ENCODE data around the gene RPS27. TPM values are rescaled to one million over a fixed set of nuclear protein-coding genes. Genes with fewer than 3 reads are reported as not detected.

RPS27 gene
- total and polyA plus RNA-seq, 10 of the 15 experiments (the other 5 are each of a cell fraction or from before 2014, with no cell fraction given), result 2,708 to 14,234 (median 8,874) TPM

DNA sequence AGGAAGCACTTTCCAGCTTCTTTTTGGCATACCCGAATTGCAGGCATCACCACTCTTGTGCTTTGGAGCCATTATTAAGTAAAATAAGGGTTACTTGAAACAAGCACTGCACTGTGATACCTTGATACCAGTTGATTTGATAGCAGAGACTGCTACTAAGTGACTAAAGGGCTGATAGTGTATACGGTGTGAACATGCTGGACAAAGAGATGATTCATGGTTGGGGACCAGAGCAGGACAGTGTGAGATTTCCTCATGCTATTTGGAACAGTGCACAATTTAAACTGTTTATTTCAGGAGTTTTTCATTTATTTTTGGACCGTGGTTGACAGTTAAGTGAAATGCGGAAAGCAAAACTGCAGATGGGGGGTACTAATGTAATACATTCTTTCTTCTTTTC lies 9.9 kb downstream of the RPS27 start:
- no peak overlapping the region for H3K27ac ChIP-seq (ENCODE audit: control insufficient read depth, insufficient read depth)
- ChIA-PET POLR2A (interaction anchor here (2.3 kb wide), 1 partner anchor 10 kb away, joined by 11 read pairs; the partner anchor contains the start of gene RPS27), SMC1A (ENCODE audit: uncharacterized antibody, unreplicated experiment) (no interaction called here), RAD21 (ENCODE audit: unreplicated experiment) (no interaction called here), CTCF (no interaction called here)
- H3K27me3 ChIP-seq (replicated peaks in 1 of 2; ENCODE audit: control insufficient read depth in 2 of 2, insufficient read depth in 2 of 2, low read length in 1 of 2), result no peaks in the 10 kb centered on the region
- TF ChIP-seq RBBP5 (conservative IDR thresholded peaks at IDR 0.05), result no peak
- TF ChIP-seq STAT1 (conservative IDR thresholded peaks at IDR 0.05), result no peak
- TF ChIP-seq HCFC1 (IDR thresholded peaks at IDR 0.05; ENCODE audit: low read length), result no peak
- no peak for TF ChIP-seq MXI1 (IDR thresholded peaks at IDR 0.05; ENCODE audit: low read depth, low read length)
- TF ChIP-seq ASH2L (IDR thresholded peaks at IDR 0.05; ENCODE audit: borderline replicate concordance, low read depth), result no peak
- TF ChIP-seq ZNF384 (IDR thresholded peaks at IDR 0.05; ENCODE audit: borderline replicate concordance, low read depth, low read length), result no peak
- TF ChIP-seq POLR2AphosphoS2 (IDR thresholded peaks at IDR 0.05; ENCODE audit: low read depth, low read length), result no peak
- H2AFZ ChIP-seq (ENCODE audit: control insufficient read depth, low read depth, low read length), result no peak overlapping the region
- no TSS peak for BruUV-seq (replicated peaks)
- no peak for ATAC-seq
- no peak for DNase-seq (ENCODE audit: low read depth, low spot score)
- no peaks in the 10 kb centered on the region for H4K20me1 ChIP-seq (ENCODE audit: control insufficient read depth, insufficient read depth)
- in situ Hi-C loops (cut with MboI), result no loop called here
- no peak overlapping the region for H3K9ac ChIP-seq (ENCODE audit: control insufficient read depth, insufficient read depth, low read length)
- H3K36me3 ChIP-seq (ENCODE audit: control insufficient read depth in 2 of 2, insufficient read depth in 2 of 2, low read length in 1 of 2), result no peaks in the 10 kb centered on the region
- FAIRE-seq, result no peak
- no peak overlapping the region for H3K4me2 ChIP-seq (ENCODE audit: control insufficient read depth, insufficient read depth)
- H3K9me3 ChIP-seq (replicated peaks; ENCODE audit: control insufficient read depth, insufficient read depth, low read length), result no peaks in the 10 kb centered on the region
- H3K79me2 ChIP-seq (ENCODE audit: control insufficient read depth, insufficient read depth, low read length), result no peaks in the 10 kb centered on the region
- intact Hi-C loops (cut with micrococcal nuclease; ENCODE audit: unreplicated experiment), result no loop called here
- H3K4me3 ChIP-seq, result no peak overlapping the region
- no peaks in the 10 kb centered on the region for H3K4me1 ChIP-seq (ENCODE audit: control insufficient read depth, insufficient read depth, low read length)
- 68% methylated on average over 4 of the region's 4 CpGs for WGBS (ENCODE audit: insufficient coverage, insufficient replicate concordance, low lambda C conversion rate, missing lambda C conversion rate)

GRCh38 chr1:154006136-154006535 lies 15.6 kb downstream of the RPS27 start:
- ChIA-PET CTCF (no interaction called here), RAD21 (ENCODE audit: unreplicated experiment) (no interaction called here), SMC1A (ENCODE audit: uncharacterized antibody, unreplicated experiment) (no interaction called here), POLR2A (no interaction called here)
- Histone ChIP-seq H3K79me2 (ENCODE audit: control insufficient read depth, insufficient read depth, low read length) (no peaks in the 10 kb centered on the region), H3K36me3 (ENCODE audit: control insufficient read depth in 2 of 2, insufficient read depth in 2 of 2, low read length in 1 of 2) (no peaks in the 10 kb centered on the region), H4K20me1 (ENCODE audit: control insufficient read depth, insufficient read depth) (no peaks in the 10 kb centered on the region), H3K9me3 (replicated peaks; ENCODE audit: control insufficient read depth, insufficient read depth, low read length) (no peaks in the 10 kb centered on the region), H3K4me1 (ENCODE audit: control insufficient read depth, insufficient read depth, low read length) (no peaks in the 10 kb centered on the region), H3K4me3 (no peak overlapping the region), H3K27ac (ENCODE audit: control insufficient read depth, insufficient read depth) (no peak overlapping the region), H2AFZ (ENCODE audit: control insufficient read depth, low read depth, low read length) (no peak overlapping the region), H3K27me3 (replicated peaks in 1 of 2; ENCODE audit: control insufficient read depth in 2 of 2, insufficient read depth in 2 of 2, low read length in 1 of 2) (no peaks in the 10 kb centered on the region), H3K9ac (ENCODE audit: control insufficient read depth, insufficient read depth, low read length) (no peak overlapping the region), H3K4me2 (ENCODE audit: control insufficient read depth, insufficient read depth) (no peak overlapping the region)
- FAIRE-seq (no peak), ATAC-seq (no peak), DNase-seq (ENCODE audit: low read depth, low spot score) (no peak)
- in situ Hi-C loops (cut with MboI), result no loop called here
- WGBS (ENCODE audit: insufficient coverage, insufficient replicate concordance, low lambda C conversion rate, missing lambda C conversion rate), result 100% methylated on average over 3 of the region's 3 CpGs
- intact Hi-C loops (cut with micrococcal nuclease; ENCODE audit: unreplicated experiment), result no loop called here
- BruUV-seq (replicated peaks), result no TSS peak
- TF ChIP-seq JUND (IDR thresholded peaks at IDR 0.05; ENCODE audit: low read depth, low read length), result no peak
- TF ChIP-seq, protein P1, sequence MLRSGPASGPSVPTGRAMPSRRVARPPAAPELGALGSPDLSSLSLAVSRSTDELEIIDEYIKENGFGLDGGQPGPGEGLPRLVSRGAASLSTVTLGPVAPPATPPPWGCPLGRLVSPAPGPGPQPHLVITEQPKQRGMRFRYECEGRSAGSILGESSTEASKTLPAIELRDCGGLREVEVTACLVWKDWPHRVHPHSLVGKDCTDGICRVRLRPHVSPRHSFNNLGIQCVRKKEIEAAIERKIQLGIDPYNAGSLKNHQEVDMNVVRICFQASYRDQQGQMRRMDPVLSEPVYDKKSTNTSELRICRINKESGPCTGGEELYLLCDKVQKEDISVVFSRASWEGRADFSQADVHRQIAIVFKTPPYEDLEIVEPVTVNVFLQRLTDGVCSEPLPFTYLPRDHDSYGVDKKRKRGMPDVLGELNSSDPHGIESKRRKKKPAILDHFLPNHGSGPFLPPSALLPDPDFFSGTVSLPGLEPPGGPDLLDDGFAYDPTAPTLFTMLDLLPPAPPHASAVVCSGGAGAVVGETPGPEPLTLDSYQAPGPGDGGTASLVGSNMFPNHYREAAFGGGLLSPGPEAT (IDR thresholded peaks at IDR 0.05; ENCODE audit: low read depth), result no peak
- TF ChIP-seq SRF (IDR thresholded peaks at IDR 0.05; ENCODE audit: low read depth in 2 of 2, low read length in 2 of 2), result no peak
- no peak for TF ChIP-seq ASH2L (IDR thresholded peaks at IDR 0.05; ENCODE audit: borderline replicate concordance, low read depth)
- no peak for TF ChIP-seq RFX5 (IDR thresholded peaks at IDR 0.05; ENCODE audit: low read depth, low read length)
- TF ChIP-seq, protein P2, sequence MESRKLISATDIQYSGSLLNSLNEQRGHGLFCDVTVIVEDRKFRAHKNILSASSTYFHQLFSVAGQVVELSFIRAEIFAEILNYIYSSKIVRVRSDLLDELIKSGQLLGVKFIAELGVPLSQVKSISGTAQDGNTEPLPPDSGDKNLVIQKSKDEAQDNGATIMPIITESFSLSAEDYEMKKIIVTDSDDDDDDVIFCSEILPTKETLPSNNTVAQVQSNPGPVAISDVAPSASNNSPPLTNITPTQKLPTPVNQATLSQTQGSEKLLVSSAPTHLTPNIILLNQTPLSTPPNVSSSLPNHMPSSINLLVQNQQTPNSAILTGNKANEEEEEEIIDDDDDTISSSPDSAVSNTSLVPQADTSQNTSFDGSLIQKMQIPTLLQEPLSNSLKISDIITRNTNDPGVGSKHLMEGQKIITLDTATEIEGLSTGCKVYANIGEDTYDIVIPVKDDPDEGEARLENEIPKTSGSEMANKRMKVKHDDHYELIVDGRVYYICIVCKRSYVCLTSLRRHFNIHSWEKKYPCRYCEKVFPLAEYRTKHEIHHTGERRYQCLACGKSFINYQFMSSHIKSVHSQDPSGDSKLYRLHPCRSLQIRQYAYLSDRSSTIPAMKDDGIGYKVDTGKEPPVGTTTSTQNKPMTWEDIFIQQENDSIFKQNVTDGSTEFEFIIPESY (IDR thresholded peaks at IDR 0.05), result no peak
- no peak for TF ChIP-seq CHD2 (IDR thresholded peaks at IDR 0.05; ENCODE audit: borderline replicate concordance, low read depth, low read length)
- TF ChIP-seq SREBF1 (IDR thresholded peaks at IDR 0.05; ENCODE audit: low read length), result no peak
- no peak for TF ChIP-seq CBFB (IDR thresholded peaks at IDR 0.05; ENCODE audit: low read depth)
